Kidney tubule cell (primary cell): ENCODE results near the gene PLOD3.

Experiments used
- DNase-seq: peaks from one replicate; pipeline ENCODE4 v3.0.0-alpha.2; 2018; ENCODE audit warnings: low spot score

The PLOD3 gene

GRCh38 chr7:101180130-101180755, 37.1 kb downstream of the PLOD3 start, which contains the start of gene NAT16:
TSS of gene NAT16 (minus strand) at chr7:101180293. CDS start at chr7:101174807, 5,486 bp downstream.
- no peak for DNase-seq

- DNase-seq = no peak
Measured at GRCh38 chr7:101179713-101180112, 37.7 kb downstream of the PLOD3 start.

- no peak for DNase-seq
Measured at GRCh38 chr7:101179117-101179516, 38.3 kb downstream of the PLOD3 start.

- no peak for DNase-seq
Measured at GRCh38 chr7:101177644-101178043, 39.7 kb downstream of the PLOD3 start.

GRCh38 chr7:101175664-101176063, 41.7 kb downstream of the PLOD3 start:
- no peak for DNase-seq

GRCh38 chr7:101174322-101174854, 43.0 kb downstream of the PLOD3 start:
- DNase-seq = no peak

- peak; percentile 60 for DNase-seq
Measured at GRCh38 chr7:101173752-101174244, 43.6 kb downstream of the PLOD3 start.

- peak; percentile 83 for DNase-seq
Measured at GRCh38 chr7:101172854-101173751, 44.3 kb downstream of the PLOD3 start.

GRCh38 chr7:101172005-101172853, 45.2 kb downstream of the PLOD3 start:
- DNase-seq = peak; percentile 58

- DNase-seq = no peak
Measured at GRCh38 chr7:101171442-101171837, 45.9 kb downstream of the PLOD3 start.

GRCh38 chr7:101170617-101171441, 46.6 kb downstream of the PLOD3 start:
- DNase-seq = no peak

- DNase-seq = peak; percentile 63
Measured at GRCh38 chr7:101169838-101170551, 47.4 kb downstream of the PLOD3 start.

- DNase-seq = no peak
Measured at GRCh38 chr7:101169110-101169837, 48.1 kb downstream of the PLOD3 start.

GRCh38 chr7:101168412-101169049, 48.9 kb downstream of the PLOD3 start:
- DNase-seq = no peak

- DNase-seq = no peak
Measured at GRCh38 chr7:101167645-101168411, 49.6 kb downstream of the PLOD3 start.

- peak; percentile 25 for DNase-seq
Measured at GRCh38 chr7:101166909-101167644, 50.3 kb downstream of the PLOD3 start.

GRCh38 chr7:101166648-101166908, 50.8 kb downstream of the PLOD3 start:
- no peak for DNase-seq
